GM04504 (cell line): Measurements from ENCODE around the gene CCBE1.
"Not testable (repeated sequence)": the region's sequence is repeated elsewhere in the genome, so short reads cannot be mapped to it uniquely, and the experiment has no call there.

Experiments
- DNase-seq: peaks from one replicate; pipeline ENCODE4 v3.0.0-alpha.2; 2012; ENCODE audit warnings: low read depth

The CCBE1 gene

DNA sequence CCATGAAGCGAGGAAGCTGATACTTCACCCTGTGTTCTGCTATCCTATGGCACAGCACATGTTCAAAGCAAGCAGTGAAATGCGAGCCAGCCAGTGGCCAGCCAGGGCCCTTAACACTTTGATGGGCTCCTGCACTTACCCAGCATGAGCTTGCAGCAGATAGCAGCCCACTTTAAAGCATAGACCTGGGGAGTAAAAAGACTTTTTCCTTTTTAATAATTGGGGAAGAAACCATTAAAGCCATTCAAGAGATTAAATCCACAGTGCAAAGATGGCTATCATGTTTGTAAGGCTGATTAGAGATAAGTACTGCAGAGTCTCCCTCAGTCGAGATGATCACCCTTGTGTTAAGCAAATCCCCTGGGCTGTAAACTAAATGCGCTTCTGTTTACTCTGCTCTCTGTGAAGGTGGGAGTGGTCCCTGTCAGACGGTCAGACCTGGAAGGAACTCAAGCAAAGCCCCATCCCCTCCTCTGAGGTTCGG, 15.7 kb downstream of the CCBE1 start:
- DNase-seq, result no peak

DNA sequence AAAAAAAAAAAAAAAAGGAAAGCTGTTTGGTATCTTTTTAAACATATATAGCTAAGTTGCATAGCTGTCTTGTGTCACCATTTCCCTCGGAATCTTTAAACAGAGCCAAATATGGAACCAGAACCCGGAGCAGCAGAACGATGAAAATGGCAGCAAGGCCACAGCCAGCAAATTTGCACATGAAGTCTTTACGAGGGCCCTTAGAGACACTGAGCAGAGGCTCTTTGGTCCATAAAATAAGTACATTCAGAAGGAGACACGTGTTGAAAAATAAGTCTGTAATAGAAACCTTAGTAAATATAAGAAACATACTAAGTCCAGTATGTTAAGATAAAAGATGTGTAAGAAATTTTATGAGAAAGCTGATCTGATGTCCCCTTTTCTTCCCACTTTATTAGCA, 16.2 kb downstream of the CCBE1 start:
- DNase-seq, result no peak

DNA sequence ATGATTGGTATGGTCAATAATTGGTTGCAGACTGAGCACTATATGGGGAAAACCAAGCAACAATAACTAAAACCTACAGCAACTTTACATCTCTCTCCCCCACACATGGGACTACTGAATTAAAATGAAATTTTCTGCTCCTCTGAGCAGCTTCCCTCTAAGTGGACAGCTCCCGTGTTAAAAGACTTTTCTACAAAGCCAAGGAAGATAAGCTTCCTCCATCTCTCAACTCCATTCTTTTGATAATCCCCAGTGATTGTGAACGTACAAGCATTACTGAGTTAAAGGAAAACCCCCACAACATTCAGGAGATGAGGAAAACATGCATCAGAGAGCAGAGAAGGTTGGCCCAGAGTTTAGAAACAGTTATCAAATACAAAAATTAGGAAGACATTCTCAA, 21.9 kb downstream of the CCBE1 start:
- no peak for DNase-seq

DNA sequence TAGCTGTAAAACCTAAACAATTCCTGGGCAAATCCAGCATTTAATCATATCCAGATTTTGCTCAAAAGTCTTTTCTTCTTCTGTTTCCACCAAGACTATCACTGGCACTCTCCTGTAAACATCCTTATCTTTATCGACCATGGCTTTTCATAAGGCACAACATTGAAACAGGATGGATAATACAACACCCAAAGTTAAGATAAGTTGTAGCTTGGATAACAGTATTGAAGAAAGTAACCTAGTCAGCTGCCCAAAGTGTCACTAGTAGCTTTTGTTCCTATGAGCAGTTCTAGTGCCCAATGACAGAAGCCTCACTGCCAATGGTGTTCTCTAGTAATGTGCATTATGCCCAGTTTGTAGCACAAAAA, 22.3 kb downstream of the CCBE1 start:
- DNase-seq, result no peak

DNA sequence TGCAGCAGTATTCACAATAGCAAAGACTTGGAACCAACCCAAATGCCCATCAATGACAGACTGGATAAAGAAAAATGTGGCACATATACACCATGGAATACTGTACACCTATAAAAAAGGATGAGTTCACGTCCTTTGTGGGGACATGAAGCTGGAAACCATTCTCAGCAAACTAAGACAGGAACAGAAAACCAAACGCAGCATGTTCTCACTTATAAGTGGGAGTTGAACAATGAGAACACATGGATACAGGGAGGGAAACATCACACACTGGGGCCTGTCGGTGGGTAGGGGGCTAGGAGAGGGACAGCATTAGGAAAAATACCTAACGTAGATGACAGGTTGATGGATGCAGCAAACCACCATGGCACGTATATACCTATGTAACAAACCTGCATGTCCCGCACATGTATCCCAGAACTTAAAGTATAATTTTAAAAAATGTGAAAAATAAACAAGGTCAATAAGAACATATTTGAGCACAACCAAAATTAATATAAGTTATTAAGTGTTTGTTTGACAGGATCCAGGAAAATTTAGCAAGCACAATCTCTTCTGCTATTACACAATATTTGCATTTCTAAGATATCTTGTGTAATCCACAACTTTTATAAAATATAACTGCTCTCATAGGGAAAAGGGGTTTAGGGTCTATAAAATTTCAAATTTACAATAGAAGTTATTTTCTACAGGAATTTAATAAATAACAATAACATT, 22.9 kb downstream of the CCBE1 start:
- no peak for DNase-seq

DNA sequence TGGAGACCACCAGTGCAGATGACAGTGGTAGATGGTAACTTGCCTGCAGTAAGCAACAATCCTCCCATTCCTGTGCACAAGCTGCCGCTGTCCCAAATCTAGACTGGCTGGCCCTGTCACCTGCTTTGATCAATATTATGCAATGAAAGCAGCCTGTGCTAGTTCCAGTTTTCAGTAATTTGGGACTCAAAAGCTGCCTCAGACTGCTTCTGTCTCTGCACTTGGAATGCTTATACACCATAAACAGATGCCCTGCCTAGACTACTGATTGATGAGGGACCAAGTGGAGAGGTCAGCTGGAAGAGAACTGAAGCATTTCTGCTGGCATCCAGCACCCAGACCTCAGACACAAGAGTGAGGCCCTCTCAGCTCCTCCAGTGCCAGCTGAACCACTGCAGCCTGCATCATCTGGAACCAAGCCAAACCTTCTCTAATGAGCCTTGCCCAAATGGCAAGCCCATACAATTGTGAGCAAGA, 24.9 kb downstream of the CCBE1 start:
- no peak for DNase-seq

DNA sequence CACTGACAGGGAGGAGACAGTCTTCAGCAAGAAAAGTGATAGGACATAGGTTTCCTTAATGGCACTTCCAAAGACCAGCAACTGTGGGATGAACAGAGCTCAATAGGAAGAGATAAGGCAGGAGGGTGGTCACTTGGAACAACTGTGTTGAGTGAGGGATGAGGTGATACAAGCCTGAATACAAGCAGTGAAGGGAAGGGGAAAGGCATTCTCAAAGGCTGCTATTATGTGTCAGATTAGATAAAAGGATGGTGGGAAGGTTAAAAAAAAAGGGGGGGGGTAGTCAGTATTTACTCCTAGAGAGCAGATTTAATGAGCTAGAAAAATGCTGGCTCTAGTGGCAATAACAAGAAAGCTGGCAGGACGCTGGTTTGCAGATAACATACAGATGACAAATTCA, 25.7 kb downstream of the CCBE1 start:
- DNase-seq, result no peak

DNA sequence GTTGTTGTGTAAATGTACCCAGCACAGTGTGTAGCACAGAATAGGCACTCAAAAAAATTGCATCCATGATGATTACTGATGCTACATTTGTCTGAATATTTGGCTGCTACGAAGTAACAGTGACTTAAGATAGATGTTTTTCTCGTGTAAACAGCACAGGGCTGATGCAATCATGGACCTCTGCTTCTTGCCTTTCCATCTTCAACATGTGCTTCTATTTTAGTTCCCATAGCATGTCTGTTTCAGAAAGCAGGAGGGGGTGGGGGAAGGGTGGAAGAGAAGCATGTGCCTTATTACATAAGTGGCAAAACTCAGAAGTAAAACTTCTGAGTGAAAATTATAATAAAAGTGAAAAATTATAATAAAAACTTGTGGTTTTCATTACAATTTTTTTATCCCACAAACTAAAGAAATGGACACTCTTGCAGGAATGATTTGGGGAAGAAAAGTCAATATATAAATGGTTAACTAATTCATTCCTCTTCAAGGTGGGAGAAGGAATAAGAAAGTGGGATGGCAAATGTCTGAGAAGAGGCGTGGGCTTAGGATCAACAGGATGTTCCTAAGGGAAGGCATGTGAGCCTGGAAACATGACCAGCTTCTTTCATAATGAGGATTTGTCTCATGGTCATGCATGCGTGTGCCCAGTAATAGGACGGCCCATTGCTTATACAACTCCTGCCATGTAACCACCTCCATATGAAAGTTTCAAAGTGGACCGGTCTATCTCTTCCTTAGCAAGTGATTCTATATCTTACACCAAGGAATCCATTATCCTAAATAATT, 27.2 kb downstream of the CCBE1 start:
- peak; percentile 76 for DNase-seq

DNA sequence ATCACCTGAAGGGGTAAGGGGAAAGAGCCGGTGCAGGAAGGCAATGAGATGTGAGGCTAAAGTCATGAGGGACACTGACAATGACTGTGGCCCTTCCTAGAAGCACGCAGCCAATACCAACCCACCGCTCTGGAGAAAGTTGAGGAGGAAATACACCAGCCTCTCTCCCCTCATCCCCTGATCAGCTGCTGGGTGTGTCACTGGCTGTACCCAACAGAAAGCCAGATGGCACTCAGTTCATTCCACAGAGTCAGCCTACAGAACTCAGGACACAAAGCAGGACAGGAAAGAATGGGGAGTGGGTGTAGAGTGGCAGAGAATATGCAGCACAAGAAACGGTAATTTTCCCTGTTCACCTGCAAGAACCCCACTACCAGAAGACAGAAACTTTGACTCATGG, 29.7 kb downstream of the CCBE1 start:
- DNase-seq, result no peak

DNA sequence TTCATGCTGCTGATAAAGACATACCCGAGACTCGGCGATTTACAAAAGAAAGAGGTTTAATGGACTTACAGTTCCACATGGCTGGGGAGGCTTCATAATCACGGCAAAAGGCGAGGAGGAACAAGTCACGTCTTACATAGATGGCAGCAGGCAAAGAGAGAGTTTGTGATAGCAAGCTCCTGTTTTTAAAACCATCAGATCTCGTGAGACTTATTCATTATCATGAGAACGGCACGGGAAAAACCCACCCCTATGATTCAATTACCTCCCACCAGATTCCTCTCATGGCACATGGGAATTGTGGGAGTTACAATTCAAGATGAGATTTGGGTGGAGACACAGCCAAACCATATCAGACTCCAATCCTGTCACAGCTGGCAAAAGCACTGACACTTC, 31.2 kb downstream of the CCBE1 start:
- not testable (repeated sequence) for DNase-seq

DNA sequence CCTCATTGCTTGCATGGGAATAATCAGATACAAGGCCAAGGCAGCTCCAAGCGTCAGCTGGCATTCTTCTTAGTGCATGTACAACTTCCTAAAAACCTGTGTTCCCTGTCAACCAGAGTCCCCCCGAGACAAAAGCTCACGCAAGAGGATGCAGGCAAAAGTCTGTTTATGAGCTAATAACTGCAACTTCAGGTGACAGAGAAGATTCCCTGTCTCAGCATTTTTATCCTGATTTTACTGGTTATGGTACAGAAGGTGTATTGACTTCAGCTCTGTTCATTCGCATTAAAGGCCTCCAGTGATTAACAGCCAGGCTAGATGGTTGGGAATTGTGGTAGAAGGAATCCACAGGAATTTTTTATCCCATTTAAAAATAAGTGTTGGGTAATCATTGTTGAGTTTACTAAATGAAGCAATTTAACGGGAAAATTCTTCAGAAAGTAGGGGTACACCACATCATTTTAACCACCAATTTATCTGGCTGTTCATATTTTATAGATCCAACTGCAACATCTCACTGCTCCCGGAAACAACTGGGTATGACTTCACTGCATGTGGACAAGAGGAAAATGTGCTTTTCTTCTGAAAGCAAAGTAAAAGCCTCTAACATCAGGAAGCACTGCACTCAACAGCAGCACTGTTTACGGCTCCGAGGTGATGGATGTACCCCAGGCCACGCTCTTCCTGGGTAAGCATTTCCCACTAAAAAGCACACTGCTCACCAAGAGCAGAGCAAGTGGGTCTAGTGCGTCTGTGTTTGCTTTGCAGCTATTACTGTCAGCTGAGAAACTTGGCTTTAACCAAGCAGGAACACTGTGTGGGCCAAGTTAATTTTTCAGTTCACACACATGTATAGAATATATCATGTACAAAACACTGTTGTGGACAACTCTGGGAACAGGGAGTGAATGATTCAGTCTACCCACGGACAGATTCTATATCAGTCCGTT, 31.9 kb downstream of the CCBE1 start:
- no peak for DNase-seq

DNA sequence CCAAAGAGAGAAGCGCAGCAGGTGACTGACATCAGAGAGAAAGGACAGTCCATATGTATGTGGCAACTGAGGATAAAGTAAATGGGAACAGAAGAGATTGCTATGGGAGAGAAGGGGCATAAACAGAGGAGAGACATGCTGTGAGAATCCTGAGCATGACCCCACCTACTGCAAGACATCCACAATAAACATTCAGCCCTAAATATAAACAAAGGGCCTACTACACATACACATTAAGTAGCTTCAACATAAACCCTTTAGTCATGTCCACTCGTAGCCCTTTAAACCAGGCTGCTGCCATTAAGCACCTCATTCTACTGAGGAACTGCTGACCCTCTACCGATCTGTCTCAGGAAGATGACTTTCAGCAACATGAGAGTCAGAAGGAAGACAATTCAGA, 32.9 kb downstream of the CCBE1 start:
- DNase-seq, result no peak

DNA sequence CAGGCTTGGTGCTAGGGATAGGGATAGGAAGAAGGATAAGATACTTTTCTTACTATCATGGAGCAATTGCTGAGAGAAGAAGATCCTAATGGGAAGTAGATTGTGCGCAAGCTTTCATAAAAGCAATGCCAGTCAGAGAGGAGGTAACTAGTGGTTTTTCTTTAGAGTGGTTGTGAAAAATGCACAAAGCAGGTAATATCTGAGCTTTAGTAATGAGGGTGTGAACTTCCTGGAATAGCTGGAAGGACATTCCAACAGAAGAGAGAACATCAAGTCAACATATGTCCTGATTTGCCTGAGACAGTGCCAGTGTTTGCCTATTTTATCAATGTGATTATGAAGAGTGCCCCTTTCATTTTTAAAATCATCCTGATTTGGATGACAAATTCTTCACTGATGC, 34.1 kb downstream of the CCBE1 start:
- DNase-seq, result no peak

DNA sequence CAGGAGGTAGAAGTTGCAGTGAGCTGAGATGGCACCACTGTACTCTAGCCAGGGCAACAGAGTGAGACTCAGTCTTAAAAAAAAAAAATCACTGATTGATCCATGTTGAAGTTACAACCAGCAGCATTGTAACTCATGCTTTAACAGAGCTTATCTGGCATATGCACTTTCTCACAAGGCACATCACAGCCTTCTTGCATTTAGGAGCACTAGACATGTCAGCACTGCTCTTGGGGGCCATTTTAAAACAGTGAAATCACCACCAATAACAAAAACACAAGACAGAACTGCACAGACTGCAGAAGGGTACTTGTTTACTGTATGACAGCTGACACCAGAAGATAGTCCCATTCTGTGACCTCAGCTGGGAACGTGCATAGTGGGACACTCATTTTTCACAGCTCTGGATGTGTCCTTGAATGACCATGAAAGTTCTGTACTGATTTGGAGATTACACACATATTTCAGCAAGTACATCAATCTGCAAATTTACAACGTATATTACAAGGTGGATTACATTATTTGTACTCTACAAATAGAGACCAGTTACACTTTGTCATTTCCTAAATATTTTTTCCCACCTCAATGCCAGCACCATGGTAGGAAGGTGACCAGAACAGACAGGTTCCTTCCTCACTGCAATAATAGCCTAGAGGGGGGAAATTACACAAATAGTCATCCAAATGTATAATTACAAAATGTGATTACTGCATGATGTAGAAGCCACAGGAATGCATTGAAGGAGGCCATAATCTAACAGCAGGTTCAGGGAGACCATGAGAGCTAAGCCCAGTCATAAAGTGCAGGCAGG, 35.1 kb downstream of the CCBE1 start:
- no peak for DNase-seq

DNA sequence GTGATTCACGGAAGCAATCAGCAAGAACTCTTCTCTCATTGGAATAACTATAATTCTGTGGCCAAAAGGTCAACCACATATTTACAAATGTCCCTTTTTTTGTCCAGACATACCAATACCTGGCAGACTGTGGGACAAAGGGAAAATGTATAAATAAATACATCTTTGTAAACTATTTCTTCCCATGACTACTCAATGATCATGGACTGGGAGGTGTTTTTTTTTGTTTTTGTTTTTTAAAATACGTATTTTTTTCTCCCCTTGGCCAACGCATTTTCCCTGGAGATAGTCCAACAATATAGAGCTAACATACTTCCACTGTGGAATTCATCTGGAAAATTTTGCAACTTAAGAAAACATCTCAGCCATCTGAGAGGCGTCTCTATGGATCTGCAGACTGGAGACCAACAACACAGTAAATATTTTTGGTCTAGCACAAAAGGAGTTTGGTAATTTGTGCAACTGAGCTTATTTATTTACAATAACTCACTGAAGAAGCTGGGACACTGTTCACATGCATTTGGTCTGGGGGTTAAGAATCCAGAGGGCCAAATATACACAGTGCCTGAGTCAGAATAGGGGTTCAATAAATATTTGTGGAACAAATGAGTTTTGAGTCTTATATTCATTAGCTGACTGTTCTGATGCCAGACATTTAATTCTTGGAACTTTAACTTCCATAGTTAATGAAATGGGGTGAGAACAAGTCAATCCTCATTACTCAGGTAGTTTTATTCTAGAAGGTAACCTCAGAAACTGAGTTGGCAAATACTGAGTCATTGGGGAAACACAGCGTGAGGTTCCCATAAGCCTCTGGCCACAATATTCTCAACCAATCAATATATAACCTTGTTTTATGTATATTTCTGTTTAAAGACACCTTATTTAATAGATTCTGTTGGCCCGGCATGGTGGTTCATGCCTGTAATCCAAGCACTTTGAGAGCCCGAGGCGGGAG, 36.2 kb downstream of the CCBE1 start:
- DNase-seq, result no peak

DNA sequence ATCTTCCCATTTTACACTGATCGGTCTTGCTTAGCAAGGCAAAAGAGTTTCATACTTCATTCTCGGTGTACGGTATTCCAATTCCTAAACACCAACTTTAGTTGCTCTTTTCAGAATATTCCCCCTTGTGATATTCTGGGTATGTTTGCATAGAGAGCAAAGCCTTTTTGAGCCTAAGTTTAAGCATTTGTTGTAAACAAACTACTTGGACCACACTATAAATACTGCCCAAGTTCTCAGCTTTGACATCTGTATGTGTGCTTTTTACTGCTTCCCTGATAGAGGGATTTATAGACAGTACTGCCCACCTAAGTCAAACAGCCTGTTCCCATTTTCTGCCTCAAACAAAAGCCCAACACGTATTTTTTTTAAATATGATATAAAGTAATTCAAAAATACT, 36.9 kb downstream of the CCBE1 start:
- no peak for DNase-seq

DNA sequence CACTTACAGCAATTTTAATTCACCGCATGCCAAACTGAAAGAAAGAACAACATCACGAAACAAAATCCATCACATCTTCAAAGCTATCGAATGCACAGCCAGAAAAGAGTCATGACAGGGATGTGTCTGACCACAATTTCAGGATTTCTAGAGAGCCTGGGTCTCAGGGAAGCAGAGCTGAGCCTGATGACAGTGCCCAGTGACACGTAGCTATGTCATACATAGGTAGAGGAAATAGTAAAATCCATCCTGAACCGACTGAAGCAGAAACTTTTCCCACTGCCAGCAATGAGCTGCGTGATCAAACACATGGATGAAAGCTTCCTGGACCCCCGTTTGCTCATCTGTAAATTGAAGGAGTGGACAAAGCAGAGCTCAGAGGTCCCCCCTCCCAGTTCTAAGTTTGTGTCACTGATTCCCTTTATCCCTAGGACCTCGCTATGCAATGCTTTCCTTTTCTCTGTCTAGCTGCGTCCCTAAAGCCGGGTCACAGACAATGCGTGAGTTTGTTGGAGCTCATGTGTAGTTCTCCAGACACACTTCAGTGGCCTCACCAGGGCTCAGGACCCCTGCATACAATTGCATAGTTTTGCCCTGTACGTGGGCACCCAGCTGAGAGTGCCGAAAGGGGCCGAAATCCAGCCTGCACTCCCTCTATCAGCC, 37.6 kb downstream of the CCBE1 start:
- no peak for DNase-seq

DNA sequence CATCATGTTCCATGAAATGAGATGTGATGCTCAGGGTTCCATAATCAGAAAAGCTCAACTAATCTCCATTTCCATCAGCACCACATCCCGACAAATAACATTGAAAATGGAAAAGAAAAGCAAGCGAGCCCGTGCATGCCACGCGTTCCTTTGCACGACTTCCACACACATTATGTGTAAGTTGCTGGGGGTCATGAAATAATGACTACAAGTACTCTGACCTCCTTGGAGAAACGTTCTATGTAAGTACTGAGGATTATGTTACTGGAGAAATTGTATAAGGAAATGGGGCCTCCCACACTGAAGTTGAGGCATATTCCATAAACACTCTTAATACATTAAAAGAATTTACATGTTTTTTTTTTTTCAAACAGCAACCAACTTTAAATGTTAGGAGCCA, 38.3 kb downstream of the CCBE1 start:
- DNase-seq, result no peak

DNA sequence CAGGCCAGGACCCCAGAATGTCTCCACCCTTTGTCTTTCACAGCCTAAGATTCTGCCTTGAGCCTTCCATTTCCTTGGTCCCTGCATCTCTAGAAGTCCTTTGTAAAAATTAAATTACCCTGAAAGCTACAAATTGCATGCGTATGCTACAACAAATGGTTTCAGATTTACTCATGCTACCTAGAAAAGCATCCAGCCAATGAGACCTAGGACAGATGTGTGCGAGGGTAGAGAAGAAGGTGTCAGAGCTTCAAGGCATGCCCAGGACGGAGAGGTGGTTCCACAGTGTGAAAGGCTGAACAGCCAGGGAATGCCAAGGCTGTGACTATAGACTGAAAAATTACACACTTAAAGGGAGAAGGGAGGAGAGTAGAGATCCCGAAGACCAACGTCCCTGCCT, 40.2 kb downstream of the CCBE1 start:
- DNase-seq, result no peak

DNA sequence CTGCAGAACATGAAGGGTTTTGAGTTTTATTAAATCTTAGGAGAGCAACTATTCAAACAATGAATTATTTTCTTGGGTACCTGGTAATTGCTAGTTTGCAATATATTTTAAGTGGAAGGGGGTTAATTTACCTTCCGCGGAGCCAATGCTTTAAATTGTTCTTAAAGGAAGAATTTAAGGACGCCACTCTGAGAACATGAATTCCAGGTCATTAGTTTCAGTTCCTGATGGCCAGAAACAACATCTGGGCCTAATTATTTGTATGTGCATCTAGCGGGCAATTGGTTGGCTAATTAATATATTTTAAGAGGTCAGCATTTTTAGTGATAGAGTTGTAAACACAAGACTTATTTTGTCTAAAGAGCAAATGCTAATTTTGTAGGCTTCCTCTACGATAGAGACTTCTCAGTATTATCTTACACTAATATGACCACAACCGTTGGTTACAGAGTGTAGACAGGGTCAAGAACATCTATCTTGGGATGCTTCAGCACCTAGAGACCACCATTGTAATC, 40.8 kb downstream of the CCBE1 start:
- no peak for DNase-seq
